Heart left ventricle (tissue), 16 donors: ENCODE results near the gene GJC3. TPM values are rescaled to one million over a fixed set of nuclear protein-coding genes. Genes with fewer than 3 reads are reported as not detected.

ENCODE experiments used
- ATAC-seq, 4 donors: fragments of 200-7000 bp; cut with Tn5 transposase; one replicate each; pipeline ENCODE4 v1.9.1; 2020 to 2022; ENCODE audit warnings: moderate library complexity in 4 of 4, mild to moderate bottlenecking in 3 of 4, moderate number of reproducible peaks in 1 of 4
- DNase-seq, 5 donors: peaks; one replicate each; pipeline ENCODE4 v3.0.0-alpha.2; 2020
- H3K27ac ChIP-seq, 12 donors: fragments of 200-600 bp; sonication (generic) in 4 of 12; one replicate each; pipeline versions ENCODE4 v1.5.0 to v1.8.0; 2016 to 2022; ENCODE audit warnings: mild to moderate bottlenecking in 2 of 12
- H3K27me3 ChIP-seq, 9 donors: fragments of 200-600 bp; sonication (generic) in 2 of 9; one replicate each; pipeline versions ENCODE4 v1.5.1 to v1.8.0; 2016 to 2022; ENCODE audit warnings: mild to moderate bottlenecking in 3 of 9
- H3K36me3 ChIP-seq, 9 donors: fragments of 200-600 bp; sonication (generic) in 2 of 9; one replicate each; pipeline versions ENCODE4 v1.5.0 to v1.8.0; 2018 to 2022; ENCODE audit warnings: mild to moderate bottlenecking in 2 of 9
- H3K4me1 ChIP-seq, 12 donors: fragments of 200-600 bp; sonication (generic) in 4 of 12; one replicate each; pipeline versions ENCODE4 v1.5.0 to v1.8.0; 2016 to 2022; ENCODE audit warnings: mild to moderate bottlenecking in 3 of 12
- H3K4me3 ChIP-seq, 12 donors: fragments of 200-600 bp; sonication (generic) in 4 of 12; one replicate each; pipeline versions ENCODE4 v1.5.0 to v1.8.0; 2017 to 2022; ENCODE audit warnings: mild to moderate bottlenecking in 9 of 12, moderate library complexity in 4 of 12
- H3K9me3 ChIP-seq, 12 donors: fragments of 200-600 bp; sonication (generic) in 4 of 12; one replicate each; pipeline versions ENCODE4 v1.5.0 to v1.8.0; 2016 to 2022; ENCODE audit warnings: mild to moderate bottlenecking in 1 of 12
- POLR2A ChIP-seq, 2 donors: fragments of 450-650 bp; IDR thresholded peaks; one replicate each; pipeline ENCODE4 v1.6.1; 2017; ENCODE audit warnings: antibody characterized with exemption in 2 of 2, mild to moderate bottlenecking in 2 of 2, moderate library complexity in 2 of 2
- WGBS, 4 donors: extraction: QIAGEN DNeasy Blood & Tissue Kit in 2 of 4; methylation state at CpG; one replicate each; pipeline versions ENCODE4 v1.1.5 to v1.1.7; 2013 to 2018; 5-methylcytosine and 5-hydroxymethylcytosine counted together
- intact Hi-C, 10 donors: fragments of 100-400 bp; cut with DNase I; formaldehyde crosslinking; loops; one replicate each; pipeline versions ENCODE4 v1.11.1 to v1.14.2; 2022
- polyA plus RNA-seq, 2 donors: library from polyadenylated mRNA; stranded (reverse); fragments of 200-250 nt; gene quantifications; one replicate each; pipeline ENCODE4 v1.2.3, GENCODE V29; 2013
- total RNA-seq, 9 donors: library from RNA; depleted of rRNA in 2 of 9; stranded (reverse); fragments of >200 nt in 2 of 9; fragmentation: NEBNext Ultra II Directional in 3 of 9; extraction: Animal tissue kit (Norgen Biotek cat#: 25700) in 3 of 9; gene quantifications; one replicate each; pipeline versions ENCODE4 v1.1.0 to v1.2.4, GENCODE V29; 2016 to 2023
- TF ChIP-seq, protein P1 (sequence below), 12 donors: fragments of 200-600 bp; sonication (generic) in 4 of 12; IDR thresholded peaks; one replicate each; pipeline versions ENCODE4 v1.5.0 to v1.8.0; 2018 to 2022; ENCODE audit warnings: antibody characterized with exemption in 12 of 12, mild to moderate bottlenecking in 5 of 12
- donor health status: ischemic (EF 13 %, LVEDD 7.1; RV severe dilation, severe dysfunction).
- donor health status: healthy with polysubstance abuse.
- donor health status: DM: no; HTN: yes; CAD: no.
- donor health status: DM: no; HTN: no; CAD: no.
- donor health status: ischemic (EF 25% LVEDD 6.9; RV normal size, moderate dysfunction).
- donor health status: ischemic (EF 25% LVEDD 5.7; RV mildly dilated, moderate dysfunction).
- donor health status: healthy.
- donor health status: DM: yes; HTN: yes; CAD: no.
- donor health status: ischemic (EF 35%, LVEDD 5.7; RV mildly dilated, moderate dysfunction).
- donor health status: nonischemic (EF 11% LVEDD 7.7; RV severe dilation, severe dysfunction).
- donor health status: DM: yes; HTN: yes; CAD: no.
- donor health status: PGD.
- donor health status: ischemic (EF 29% LVEDD 5.4; RV normal size, mild dysfunction).
- donor health status: nonischemic (EF 23%, LVEDD 6.1; RV moderate dilation, normal function).

Gene GJC3
- total and polyA plus RNA-seq, 11 donors: 0.30 to 0.54 (median 0.33) TPM; not detected in 8

DNA sequence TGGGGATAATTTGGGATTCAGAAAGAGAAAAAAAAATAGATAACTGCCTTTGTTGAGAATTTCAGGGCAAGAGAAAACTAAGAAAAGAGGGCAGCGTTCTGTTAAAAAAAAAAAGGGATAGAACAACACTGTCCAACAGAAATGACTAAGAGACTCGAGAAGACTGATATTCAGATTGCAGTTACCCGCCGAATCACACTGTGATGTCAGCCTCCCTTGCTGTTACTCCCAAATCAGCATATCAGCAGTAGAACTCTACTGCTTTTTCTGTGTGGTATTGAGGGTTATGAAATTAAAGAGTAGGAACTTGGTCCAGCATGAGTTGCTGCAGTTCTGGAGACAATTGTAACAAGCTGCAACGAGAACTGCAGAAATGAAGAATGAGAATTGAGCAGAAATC is 1.9 kb downstream of the GJC3 start:
- DNase-seq (no peak), ATAC-seq (no peak)
- intact Hi-C loops: loop anchor here in 3 of 10 donors (5.0 kb wide), 1 partner anchor 65 kb away; no protein-coding TSS in a partner anchor
- H3K9me3 ChIP-seq: no peaks in the 10 kb centered on the region
- peaks cover 0 to 3% (median 0%) of the 10 kb centered on the region in 9 donors for H3K27me3 ChIP-seq
- H3K36me3 ChIP-seq: no peaks in the 10 kb centered on the region
- 59 to 68% (median 66%) methylated on average over 5 of the region's 5 CpGs for WGBS, 4 donors
- H3K4me3 ChIP-seq: no peak overlapping the region
- H3K4me1 ChIP-seq: peaks cover 0 to 15% (median 10%) of the 10 kb centered on the region in 12 donors
- no peak overlapping the region for H3K27ac ChIP-seq
- TF ChIP-seq POLR2A (IDR thresholded peaks at IDR 0.05): no peak

DNA sequence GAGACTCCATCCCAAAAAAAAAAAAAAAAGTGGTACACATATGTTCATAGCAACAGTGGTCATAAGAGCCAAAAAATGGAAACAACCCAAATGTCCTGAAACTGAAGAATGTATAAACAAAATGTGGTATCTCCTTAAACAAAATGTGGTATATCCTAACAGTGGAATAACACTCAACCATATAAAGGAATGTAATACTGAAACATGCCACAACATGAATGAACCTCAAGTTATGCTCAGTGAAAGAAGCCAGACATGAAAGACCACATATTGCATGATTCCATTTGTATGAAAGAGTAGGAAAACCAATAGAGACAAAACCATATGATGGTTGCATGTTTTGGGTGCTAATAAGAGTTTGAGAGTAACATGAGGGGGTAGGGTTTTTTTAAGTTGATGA is 3.1 kb downstream of the GJC3 start:
- H3K27ac ChIP-seq: no peak overlapping the region
- intact Hi-C loops: loop anchor here in 3 of 10 donors (5.0 kb wide), 1 partner anchor 66 kb away; no protein-coding TSS in a partner anchor

DNA sequence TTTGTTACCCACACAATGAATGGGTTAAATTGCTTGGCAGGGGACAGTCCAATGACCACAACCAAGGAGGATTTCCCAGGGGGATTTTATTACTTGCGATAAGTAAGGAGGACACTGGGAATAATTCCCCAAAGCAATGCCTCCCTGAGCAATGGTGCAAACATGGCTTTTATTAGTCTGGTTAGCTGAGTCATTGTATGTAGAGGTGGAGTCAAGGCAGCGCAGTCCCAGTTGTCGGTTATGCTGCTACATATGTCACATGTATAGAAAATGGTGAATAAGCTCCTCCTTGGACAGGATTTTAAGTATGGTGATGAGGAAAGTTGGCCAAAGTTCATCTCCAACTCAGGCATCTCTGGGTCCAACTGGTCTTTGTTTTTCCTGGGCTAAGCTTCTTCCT is 6.2 kb downstream of the GJC3 start:
- 77 to 83% (median 79%) methylated on average over 3 of the region's 3 CpGs for WGBS, 4 donors
- TF ChIP-seq POLR2A (IDR thresholded peaks at IDR 0.05): no peak
- TF ChIP-seq, protein P1, sequence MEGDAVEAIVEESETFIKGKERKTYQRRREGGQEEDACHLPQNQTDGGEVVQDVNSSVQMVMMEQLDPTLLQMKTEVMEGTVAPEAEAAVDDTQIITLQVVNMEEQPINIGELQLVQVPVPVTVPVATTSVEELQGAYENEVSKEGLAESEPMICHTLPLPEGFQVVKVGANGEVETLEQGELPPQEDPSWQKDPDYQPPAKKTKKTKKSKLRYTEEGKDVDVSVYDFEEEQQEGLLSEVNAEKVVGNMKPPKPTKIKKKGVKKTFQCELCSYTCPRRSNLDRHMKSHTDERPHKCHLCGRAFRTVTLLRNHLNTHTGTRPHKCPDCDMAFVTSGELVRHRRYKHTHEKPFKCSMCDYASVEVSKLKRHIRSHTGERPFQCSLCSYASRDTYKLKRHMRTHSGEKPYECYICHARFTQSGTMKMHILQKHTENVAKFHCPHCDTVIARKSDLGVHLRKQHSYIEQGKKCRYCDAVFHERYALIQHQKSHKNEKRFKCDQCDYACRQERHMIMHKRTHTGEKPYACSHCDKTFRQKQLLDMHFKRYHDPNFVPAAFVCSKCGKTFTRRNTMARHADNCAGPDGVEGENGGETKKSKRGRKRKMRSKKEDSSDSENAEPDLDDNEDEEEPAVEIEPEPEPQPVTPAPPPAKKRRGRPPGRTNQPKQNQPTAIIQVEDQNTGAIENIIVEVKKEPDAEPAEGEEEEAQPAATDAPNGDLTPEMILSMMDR (IDR thresholded peaks at IDR 0.05): no peak

More for the DNA sequence above, 3.1 kb downstream of the GJC3 start:
- ATAC-seq: no peak
- TF ChIP-seq, protein P1 (IDR thresholded peaks at IDR 0.05): no peak
- no peak for TF ChIP-seq POLR2A (IDR thresholded peaks at IDR 0.05)
- DNase-seq: no peak
- Histone ChIP-seq H3K27me3 (peaks cover 0 to 3% (median 0%) of the 10 kb centered on the region in 9 donors), H3K9me3 (no peaks in the 10 kb centered on the region), H3K36me3 (peaks cover 0 to 3% (median 0%) of the 10 kb centered on the region in 9 donors), H3K4me1 (peaks cover 0 to 15% (median 10%) of the 10 kb centered on the region in 12 donors), H3K4me3 (no peak overlapping the region)

DNA sequence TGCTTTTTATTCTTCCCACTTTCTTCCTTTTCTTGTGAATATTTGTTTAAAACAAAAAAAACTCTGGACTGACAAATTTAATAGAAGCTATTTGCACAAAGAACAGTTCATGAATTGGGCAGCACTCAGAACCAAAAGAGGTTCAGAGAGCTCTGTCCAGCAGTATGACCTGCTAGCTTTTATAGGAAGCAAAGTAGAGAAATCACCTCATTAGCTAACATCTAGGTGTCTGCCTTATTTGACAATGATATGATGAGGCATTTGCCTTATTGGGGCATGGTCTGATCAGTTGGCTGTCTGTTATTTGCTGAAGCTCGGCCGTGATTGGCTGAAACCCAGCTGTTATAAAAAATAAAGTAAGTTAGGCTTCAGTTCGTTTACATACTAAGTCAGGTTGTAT is 9.3 kb downstream of the GJC3 start:
- Histone ChIP-seq H3K27ac (peak overlapping the region in 11 of 12 donors; percentile 80 to 97 (median 93)), H3K9me3 (no peaks in the 10 kb centered on the region), H3K4me3 (peak overlapping the region in 11 of 12 donors; percentile 57 to 97 (median 77)), H3K27me3 (no peaks in the 10 kb centered on the region), H3K4me1 (peaks cover 9 to 42% (median 31%) of the 10 kb centered on the region in 12 donors), H3K36me3 (peaks cover 0 to 31% (median 24%) of the 10 kb centered on the region in 9 donors)
- WGBS, 4 donors: 63 to 97% (median 92%) methylated on average over 3 of the region's 3 CpGs
- TF ChIP-seq, protein P1 (IDR thresholded peaks at IDR 0.05): no peak
- TF ChIP-seq POLR2A (IDR thresholded peaks at IDR 0.05): no peak
- DNase-seq (no peak), ATAC-seq (no peak)
- intact Hi-C loops: no loop called here

More for the DNA sequence above, 6.2 kb downstream of the GJC3 start:
- no peak overlapping the region for H3K27ac ChIP-seq
- H3K27me3 ChIP-seq: peaks cover 0 to 3% (median 0%) of the 10 kb centered on the region in 9 donors
- H3K36me3 ChIP-seq: peaks cover 0 to 5% (median 0%) of the 10 kb centered on the region in 9 donors
- peaks cover 0 to 16% (median 11%) of the 10 kb centered on the region in 12 donors for H3K4me1 ChIP-seq
- H3K4me3 ChIP-seq: no peak overlapping the region
- intact Hi-C loops: no loop called here
- no peaks in the 10 kb centered on the region for H3K9me3 ChIP-seq
- ATAC-seq (no peak), DNase-seq (no peak)

DNA sequence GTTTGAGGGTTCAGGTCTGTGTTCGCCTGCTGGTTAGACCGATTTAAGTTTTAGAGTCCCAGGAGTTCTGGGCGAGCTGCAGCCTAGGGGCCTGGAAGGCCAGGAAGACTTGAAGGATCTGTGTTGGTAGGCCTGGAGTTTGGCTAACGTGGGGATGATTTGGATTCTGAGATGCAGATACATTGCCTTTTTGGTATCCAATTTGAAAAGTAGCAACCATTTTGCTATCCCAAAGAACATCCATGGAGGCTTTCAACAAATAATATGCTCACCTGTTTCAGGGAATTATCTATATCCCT is 9.7 kb downstream of the GJC3 start:
- Histone ChIP-seq H3K4me3 (peak overlapping the region; percentile 57 to 97 (median 81)), H3K9me3 (no peaks in the 10 kb centered on the region), H3K4me1 (peaks cover 9 to 42% (median 31%) of the 10 kb centered on the region in 12 donors), H3K27ac (peak overlapping the region; percentile 51 to 97 (median 92)), H3K36me3 (peaks cover 0 to 33% (median 26%) of the 10 kb centered on the region in 9 donors), H3K27me3 (no peaks in the 10 kb centered on the region)
- TF ChIP-seq, protein P1 (IDR thresholded peaks at IDR 0.05): no peak
- TF ChIP-seq POLR2A (IDR thresholded peaks at IDR 0.05): no peak
- DNase-seq (no peak), ATAC-seq (peak in 1 of 4 donors; percentile 35)
- 37 to 53% (median 50%) methylated on average over 4 of the region's 4 CpGs for WGBS, 4 donors
- intact Hi-C loops: loop anchor here in 7 of 10 donors (2.0 to 10.0 kb wide), 7 partner anchors 68 to 305 kb away; partner anchors contain the start of genes ZNF3 (in 5 of the 7), COPS6 (in 3 of the 7) and ZSCAN25 (in 1 of the 7)
